ENCODE data around the gene NCOA7.

Gene NCOA7

GRCh38 chr6:125790358-125791150 lies at the start of gene NCOA7:
Gene NCOA7 (plus strand): TSS chr6:125790960. CDS start chr6:125815355, 24,395 bp downstream.
- ATAC-seq (peak; percentile 74), DNase-seq (peak; percentile 80)

GRCh38 chr6:125741336-125741735 lies 49.4 kb upstream of the NCOA7 start:
- no peak for ATAC-seq
- no peak for DNase-seq

GRCh38 chr6:125742024-125742423 lies 48.7 kb upstream of the NCOA7 start:
- ATAC-seq = no peak
- no peak for DNase-seq

GRCh38 chr6:125742464-125743120 lies 48.2 kb upstream of the NCOA7 start:
- DNase-seq (no peak), ATAC-seq (no peak)

- ATAC-seq = no peak
- no peak for DNase-seq
Observed at GRCh38 chr6:125743604-125744003, 47.2 kb upstream of the NCOA7 start.

- no peak for ATAC-seq
- no peak for DNase-seq
Observed at GRCh38 chr6:125745281-125746018, 45.3 kb upstream of the NCOA7 start.

GRCh38 chr6:125746019-125746414 lies 44.7 kb upstream of the NCOA7 start:
- ATAC-seq (no peak), DNase-seq (no peak)

GRCh38 chr6:125746731-125747588 lies 43.8 kb upstream of the NCOA7 start:
- DNase-seq (peak; percentile 60), ATAC-seq (peak; percentile 76)

GRCh38 chr6:125747589-125748405 lies 43.0 kb upstream of the NCOA7 start:
- ATAC-seq = no peak

GRCh38 chr6:125748406-125749172 lies 42.2 kb upstream of the NCOA7 start:
- no peak for DNase-seq
- no peak for ATAC-seq

More at GRCh38 chr6:125747589-125748405, 43.0 kb upstream of the NCOA7 start:
- peak; percentile 34 for DNase-seq

GRCh38 chr6:125749173-125749864 lies 41.4 kb upstream of the NCOA7 start, which contains the start of gene HEY2:
Gene HEY2 (plus strand): TSS chr6:125749632. CDS start chr6:125749777, 145 bp downstream.
- DNase-seq = peak; percentile 90

GRCh38 chr6:125749865-125750691 lies 40.7 kb upstream of the NCOA7 start:
- ATAC-seq = no peak
- no peak for DNase-seq

More at GRCh38 chr6:125749173-125749864, 41.4 kb upstream of the NCOA7 start, which contains the start of gene HEY2:
- ATAC-seq = peak; percentile 82

GRCh38 chr6:125750692-125751333 lies 39.9 kb upstream of the NCOA7 start:
- DNase-seq = no peak
- no peak for ATAC-seq

GRCh38 chr6:125751334-125751916 lies 39.3 kb upstream of the NCOA7 start:
- DNase-seq (no peak), ATAC-seq (no peak)

GRCh38 chr6:125752773-125753172 lies 38.0 kb upstream of the NCOA7 start:
- DNase-seq (no peak), ATAC-seq (no peak)

- no peak for DNase-seq
- ATAC-seq = no peak
Observed at GRCh38 chr6:125753218-125753936, 37.4 kb upstream of the NCOA7 start.

- ATAC-seq (no peak), DNase-seq (no peak)
Observed at GRCh38 chr6:125753937-125754259, 36.9 kb upstream of the NCOA7 start.
